Testis (tissue), 3 donors: ENCODE results near the gene GPD1L. TPM values are rescaled to one million over a fixed set of nuclear protein-coding genes. Genes with fewer than 3 reads are reported as not detected.

Experiments
- DNase-seq: peaks from one replicate; pipeline ENCODE4 v3.0.0-alpha.2; 2019
- H3K27ac ChIP-seq, 2 donors: fragments of 200-600 bp; sonication (generic); one replicate each; pipeline ENCODE4 v1.5.1; 2019
- H3K27me3 ChIP-seq: fragments of 200-600 bp; sonication (generic); one replicate; pipeline ENCODE4 v1.5.1; 2019
- H3K36me3 ChIP-seq: fragments of 200-600 bp; sonication (generic); one replicate; pipeline ENCODE4 v1.5.1; 2017; ENCODE audit warnings: low read depth; ENCODE audit errors: missing control alignments
- H3K4me1 ChIP-seq: fragments of 200-600 bp; sonication (generic); one replicate; pipeline ENCODE4 v1.5.1; 2019
- H3K4me3 ChIP-seq, 2 donors: fragments of 200-600 bp; sonication (generic); one replicate each; pipeline ENCODE4 v1.5.1; 2017 to 2019
- H3K9me3 ChIP-seq: fragments of 200-600 bp; sonication (generic); one replicate; pipeline ENCODE4 v1.5.1; 2017
- POLR2A ChIP-seq: fragments of 450-650 bp; IDR thresholded peaks from one replicate; pipeline ENCODE4 v1.6.1; 2017; ENCODE audit warnings: antibody characterized with exemption, mild to moderate bottlenecking, moderate library complexity
- WGBS, 2 donors: methylation state at CpG; one replicate each; pipeline ENCODE4 v1.1.5; 2018; 5-methylcytosine and 5-hydroxymethylcytosine counted together
- intact Hi-C: fragments of 100-400 bp; cut with DNase I; formaldehyde crosslinking; loops from one replicate; pipeline ENCODE4 v1.15.1; 2023; ENCODE audit warnings: low total_unique reads
- polyA plus RNA-seq: library from polyadenylated mRNA; stranded (reverse); fragments of 350-450 nt; fragmentation: Illumina TruSeq; extraction: RNeasy Lipid Tissue Mini Kit (QIAGEN cat#74804); gene quantifications from one replicate; pipeline ENCODE4 v1.2.3, GENCODE V29; 2014; ENCODE audit warnings: low read depth, low replicate concordance; ENCODE audit not compliant: insufficient read depth
- total RNA-seq, 2 donors: library from RNA; depleted of rRNA; stranded (reverse); fragments of >200 nt; gene quantifications; one replicate each; pipeline ENCODE4 v1.2.3, GENCODE V29; 2016
- TF ChIP-seq, protein P1 (sequence below), 3 experiments: fragments of 450-650 bp in 2 of 3; fragments of 200-600 bp in 1 of 3; sonication (generic) in 1 of 3; IDR thresholded peaks; one replicate each; pipeline ENCODE4 v1.5.1; 2016 to 2019; ENCODE audit warnings: antibody characterized with exemption in 3 of 3, mild to moderate bottlenecking in 2 of 3, moderate library complexity in 1 of 3

GPD1L gene
- total and polyA plus RNA-seq, 3 donors from 2014 or later = 13.4 to 18.4 (median 15.4) TPM

DNA sequence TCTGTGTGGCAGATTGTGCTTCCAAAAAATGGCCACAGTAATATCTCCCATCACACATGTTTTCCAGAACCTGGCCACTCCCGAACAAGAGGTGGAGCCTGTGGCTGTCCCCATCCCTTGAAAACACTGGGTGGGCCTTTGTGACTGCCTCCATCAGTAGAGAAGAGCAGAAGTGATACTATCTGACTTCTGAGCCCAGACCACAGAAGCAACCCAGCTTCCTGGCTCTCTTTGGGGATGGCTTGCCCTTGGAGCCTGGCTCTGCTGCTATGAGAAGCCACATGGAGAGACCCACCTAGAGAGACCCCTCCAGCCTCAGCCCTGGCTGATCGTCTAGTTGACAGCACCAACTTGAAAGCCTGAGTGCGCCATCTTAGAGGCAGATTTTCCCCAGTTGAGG, 92.3 kb downstream of the GPD1L start:
- 83 to 93% methylated on average over 3 of the region's 3 CpGs for WGBS, 2 donors
- no peaks in the 10 kb centered on the region for H3K4me1 ChIP-seq
- H3K27ac ChIP-seq = no peak overlapping the region
- no peak for DNase-seq
- TF ChIP-seq, protein P1, sequence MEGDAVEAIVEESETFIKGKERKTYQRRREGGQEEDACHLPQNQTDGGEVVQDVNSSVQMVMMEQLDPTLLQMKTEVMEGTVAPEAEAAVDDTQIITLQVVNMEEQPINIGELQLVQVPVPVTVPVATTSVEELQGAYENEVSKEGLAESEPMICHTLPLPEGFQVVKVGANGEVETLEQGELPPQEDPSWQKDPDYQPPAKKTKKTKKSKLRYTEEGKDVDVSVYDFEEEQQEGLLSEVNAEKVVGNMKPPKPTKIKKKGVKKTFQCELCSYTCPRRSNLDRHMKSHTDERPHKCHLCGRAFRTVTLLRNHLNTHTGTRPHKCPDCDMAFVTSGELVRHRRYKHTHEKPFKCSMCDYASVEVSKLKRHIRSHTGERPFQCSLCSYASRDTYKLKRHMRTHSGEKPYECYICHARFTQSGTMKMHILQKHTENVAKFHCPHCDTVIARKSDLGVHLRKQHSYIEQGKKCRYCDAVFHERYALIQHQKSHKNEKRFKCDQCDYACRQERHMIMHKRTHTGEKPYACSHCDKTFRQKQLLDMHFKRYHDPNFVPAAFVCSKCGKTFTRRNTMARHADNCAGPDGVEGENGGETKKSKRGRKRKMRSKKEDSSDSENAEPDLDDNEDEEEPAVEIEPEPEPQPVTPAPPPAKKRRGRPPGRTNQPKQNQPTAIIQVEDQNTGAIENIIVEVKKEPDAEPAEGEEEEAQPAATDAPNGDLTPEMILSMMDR (IDR thresholded peaks at IDR 0.05) = no peak
- TF ChIP-seq POLR2A = no peak
- no peaks in the 10 kb centered on the region for H3K27me3 ChIP-seq
- intact Hi-C loops = no loop called here
- H3K36me3 ChIP-seq = no peaks in the 10 kb centered on the region
- H3K4me3 ChIP-seq = no peak overlapping the region
- H3K9me3 ChIP-seq = no peaks in the 10 kb centered on the region

DNA sequence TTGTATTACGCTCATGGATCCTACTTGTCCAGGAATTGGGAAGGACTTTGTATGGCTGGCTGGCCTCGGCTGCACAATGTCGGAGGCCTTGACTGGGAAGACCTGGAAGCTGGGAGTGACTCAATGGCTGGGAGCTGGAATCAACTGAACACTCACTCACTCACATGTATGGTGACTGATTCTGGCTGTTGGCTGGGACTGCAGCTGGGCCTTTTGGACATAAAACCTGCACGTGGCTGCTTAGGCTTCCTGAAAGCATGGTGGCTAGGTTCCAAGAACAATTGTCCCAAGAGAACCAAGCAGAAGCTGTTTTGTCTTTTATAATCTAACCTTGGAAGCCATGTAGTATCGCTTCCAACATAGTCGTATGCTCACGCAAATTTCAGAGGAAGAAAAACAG, 94.1 kb downstream of the GPD1L start:
- H3K27me3 ChIP-seq = no peaks in the 10 kb centered on the region
- no peaks in the 10 kb centered on the region for H3K36me3 ChIP-seq
- no peaks in the 10 kb centered on the region for H3K9me3 ChIP-seq
- peak; percentile 30 for DNase-seq
- H3K27ac ChIP-seq = no peak overlapping the region
- no peak overlapping the region for H3K4me3 ChIP-seq
- TF ChIP-seq, protein P1 (IDR thresholded peaks at IDR 0.05) = no peak
- TF ChIP-seq POLR2A = no peak
- 53 to 65% methylated on average over 7 of the region's 7 CpGs for WGBS, 2 donors
- H3K4me1 ChIP-seq = no peaks in the 10 kb centered on the region
- intact Hi-C loops = no loop called here

DNA sequence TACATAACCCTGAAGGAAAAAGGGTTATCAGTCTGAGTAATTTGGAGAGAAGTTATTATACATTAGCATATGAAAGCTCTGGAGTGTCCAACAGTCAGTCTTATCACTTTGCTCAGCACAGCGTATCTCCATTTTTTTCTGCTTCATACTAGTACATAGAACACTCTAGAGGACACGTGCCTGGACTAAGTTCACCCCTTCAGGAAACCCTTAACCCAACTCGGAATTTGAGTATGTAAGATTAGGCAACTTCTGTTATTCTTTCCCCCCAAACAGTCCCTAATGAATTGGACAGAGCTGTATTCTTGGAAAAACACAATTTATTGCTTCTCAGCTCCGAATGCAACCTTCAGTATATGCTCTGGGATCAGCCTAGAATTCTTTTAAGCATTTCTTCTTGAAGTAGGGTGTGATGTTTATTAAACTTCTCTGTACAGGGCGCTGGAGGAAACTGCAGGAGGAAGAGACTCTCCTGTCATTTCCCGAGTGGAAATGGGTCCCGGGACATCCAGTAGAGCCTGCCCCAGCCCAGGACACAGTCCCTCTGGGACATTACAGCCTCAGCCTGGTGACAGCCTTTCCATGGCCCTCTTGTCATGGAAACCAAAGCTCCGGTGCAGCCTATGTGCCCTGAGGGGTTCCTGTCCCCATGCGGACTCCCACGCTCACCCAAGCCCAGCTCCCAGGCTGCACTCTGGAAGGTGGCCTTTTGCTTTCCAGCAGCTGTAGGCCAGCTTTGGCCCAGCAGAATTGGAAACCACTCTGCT, 94.8 kb downstream of the GPD1L start:
- 66 to 68% methylated on average over 10 of the region's 10 CpGs for WGBS, 2 donors
- no peak for TF ChIP-seq POLR2A
- TF ChIP-seq, protein P1 (IDR thresholded peaks at IDR 0.05) = no peak
- H3K4me1 ChIP-seq = no peaks in the 10 kb centered on the region
- intact Hi-C loops = no loop called here
- no peak overlapping the region for H3K27ac ChIP-seq
- H3K9me3 ChIP-seq = no peaks in the 10 kb centered on the region
- H3K27me3 ChIP-seq = no peaks in the 10 kb centered on the region
- no peak overlapping the region for H3K4me3 ChIP-seq
- no peaks in the 10 kb centered on the region for H3K36me3 ChIP-seq
- no peak for DNase-seq

DNA sequence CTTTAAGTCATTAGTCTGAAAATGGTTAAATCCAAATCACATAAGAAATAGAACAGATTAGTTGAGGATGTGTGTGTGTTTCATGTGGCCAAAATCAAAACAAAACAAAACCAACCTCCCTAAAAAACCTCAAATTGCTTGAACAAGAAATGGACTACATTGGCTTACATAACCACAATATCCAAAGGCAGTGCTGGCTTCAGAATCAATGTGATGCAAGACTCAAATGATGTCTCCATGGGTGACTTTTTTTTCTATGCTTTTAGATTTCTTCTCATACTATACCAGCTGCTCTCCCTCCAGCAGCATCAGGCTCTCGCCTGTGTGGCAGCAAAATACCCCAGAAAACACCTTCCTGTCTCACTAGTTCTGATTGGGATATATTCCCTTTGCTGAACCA, 96.1 kb downstream of the GPD1L start:
- intact Hi-C loops = no loop called here
- 100% methylated on average over 1 of the region's 1 CpG for WGBS, 2 donors

More for the DNA sequence above, 96.1 kb downstream of the GPD1L start:
- no peak for TF ChIP-seq POLR2A
- TF ChIP-seq, protein P1 (IDR thresholded peaks at IDR 0.05) = no peak
- Histone ChIP-seq H3K36me3 (no peaks in the 10 kb centered on the region), H3K27me3 (no peaks in the 10 kb centered on the region), H3K27ac (no peak overlapping the region), H3K9me3 (no peaks in the 10 kb centered on the region), H3K4me3 (no peak overlapping the region), H3K4me1 (no peaks in the 10 kb centered on the region)
- no peak for DNase-seq
